Measurements from ENCODE around the gene AGPAT1.

AGPAT1 gene

GRCh38 chr6:32210191-32210601 lies 34.3 kb upstream of the AGPAT1 start:
- no peaks in the 10 kb centered on the region for H3K9me3 Mint-ChIP-seq
- no peak for DNase-seq
- no peaks in the 10 kb centered on the region for H3K4me1 Mint-ChIP-seq (ENCODE audit: low read depth)
- no peaks in the 10 kb centered on the region for H3K36me3 Mint-ChIP-seq (ENCODE audit: low read depth)
- H3K27me3 Mint-ChIP-seq = no peaks in the 10 kb centered on the region
- no peak overlapping the region for H3K4me3 Mint-ChIP-seq
- no peak overlapping the region for H3K27ac Mint-ChIP-seq

GRCh38 chr6:32208996-32209395 lies 33.1 kb upstream of the AGPAT1 start:
- Mint-ChIP-seq H3K4me1 (ENCODE audit: low read depth) (no peaks in the 10 kb centered on the region), H3K27ac (no peak overlapping the region), H3K9me3 (no peaks in the 10 kb centered on the region), H3K27me3 (no peaks in the 10 kb centered on the region), H3K4me3 (no peak overlapping the region), H3K36me3 (ENCODE audit: low read depth) (no peaks in the 10 kb centered on the region)
- DNase-seq = no peak

- Mint-ChIP-seq H3K4me1 (ENCODE audit: low read depth) (no peaks in the 10 kb centered on the region), H3K27ac (no peak overlapping the region), H3K4me3 (no peak overlapping the region), H3K27me3 (no peaks in the 10 kb centered on the region), H3K9me3 (no peaks in the 10 kb centered on the region), H3K36me3 (ENCODE audit: low read depth) (no peaks in the 10 kb centered on the region)
- no peak for DNase-seq
Observed at GRCh38 chr6:32204268-32204715, 28.4 kb upstream of the AGPAT1 start.

- Mint-ChIP-seq H3K27me3 (no peaks in the 10 kb centered on the region), H3K27ac (no peak overlapping the region), H3K4me1 (ENCODE audit: low read depth) (no peaks in the 10 kb centered on the region), H3K9me3 (no peaks in the 10 kb centered on the region), H3K36me3 (ENCODE audit: low read depth) (no peaks in the 10 kb centered on the region), H3K4me3 (no peak overlapping the region)
- DNase-seq = no peak
Observed at GRCh38 chr6:32203426-32204267, 27.8 kb upstream of the AGPAT1 start.

- Mint-ChIP-seq H3K27me3 (no peaks in the 10 kb centered on the region), H3K27ac (no peak overlapping the region), H3K36me3 (ENCODE audit: low read depth) (no peaks in the 10 kb centered on the region), H3K9me3 (no peaks in the 10 kb centered on the region), H3K4me1 (ENCODE audit: low read depth) (no peaks in the 10 kb centered on the region), H3K4me3 (no peak overlapping the region)
- DNase-seq = no peak
Observed at GRCh38 chr6:32202186-32202585, 26.3 kb upstream of the AGPAT1 start.

GRCh38 chr6:32200711-32201475 lies 25.0 kb upstream of the AGPAT1 start:
- Mint-ChIP-seq H3K36me3 (ENCODE audit: low read depth) (peaks cover 4% of the 10 kb centered on the region), H3K4me1 (ENCODE audit: low read depth) (peaks cover 7% of the 10 kb centered on the region), H3K27ac (no peak overlapping the region), H3K27me3 (no peaks in the 10 kb centered on the region), H3K9me3 (no peaks in the 10 kb centered on the region), H3K4me3 (no peak overlapping the region)
- no peak for DNase-seq

DNA sequence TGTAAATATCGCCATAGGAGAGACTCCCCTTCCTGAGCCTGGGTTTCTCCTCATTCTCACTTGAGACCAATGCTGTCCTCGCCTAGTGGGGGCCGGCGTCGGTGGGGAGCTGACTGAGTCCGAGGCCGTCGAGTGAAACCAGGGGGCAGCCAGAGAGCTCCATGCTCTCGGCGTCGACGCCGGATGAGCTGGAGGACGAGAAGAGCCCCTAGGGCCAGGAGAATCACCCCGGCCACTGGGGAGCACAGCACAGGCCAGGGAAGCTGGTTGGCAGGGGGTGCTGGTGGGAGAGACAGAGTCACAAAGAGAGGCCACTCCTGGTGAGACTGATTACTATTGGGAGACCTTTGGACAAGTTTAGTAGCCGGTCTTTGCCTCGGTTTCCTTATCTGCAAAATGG lies 23.0 kb upstream of the AGPAT1 start:
- peaks cover 23% of the 10 kb centered on the region for H3K4me1 Mint-ChIP-seq (ENCODE audit: low read depth)
- no peaks in the 10 kb centered on the region for H3K27me3 Mint-ChIP-seq
- no peak overlapping the region for H3K4me3 Mint-ChIP-seq
- peaks cover 5% of the 10 kb centered on the region for H3K36me3 Mint-ChIP-seq (ENCODE audit: low read depth)
- DNase-seq = no peak
- H3K27ac Mint-ChIP-seq = no peak overlapping the region
- H3K9me3 Mint-ChIP-seq = no peaks in the 10 kb centered on the region

DNA sequence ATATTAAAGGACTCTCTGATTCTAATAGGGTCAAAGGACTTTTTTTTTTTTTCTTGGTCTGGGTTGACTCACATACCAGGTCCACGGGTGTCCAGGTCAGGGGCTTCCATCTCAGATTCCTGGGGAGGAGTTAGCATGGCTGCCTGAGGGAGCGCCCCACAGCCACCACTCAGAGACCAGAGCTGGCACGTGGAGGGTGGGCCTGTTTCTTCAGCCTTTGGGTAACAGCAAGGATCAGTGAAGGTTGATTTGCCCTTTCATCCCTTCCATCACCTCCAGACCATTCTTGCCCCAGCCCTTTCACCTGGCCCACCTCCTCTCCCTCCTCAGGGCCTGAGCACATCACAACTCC lies 22.4 kb upstream of the AGPAT1 start:
- no peaks in the 10 kb centered on the region for H3K9me3 Mint-ChIP-seq
- peaks cover 5% of the 10 kb centered on the region for H3K36me3 Mint-ChIP-seq (ENCODE audit: low read depth)
- no peak overlapping the region for H3K4me3 Mint-ChIP-seq
- H3K27ac Mint-ChIP-seq = no peak overlapping the region
- H3K27me3 Mint-ChIP-seq = no peaks in the 10 kb centered on the region
- DNase-seq = no peak
- H3K4me1 Mint-ChIP-seq (ENCODE audit: low read depth) = peaks cover 28% of the 10 kb centered on the region

DNA sequence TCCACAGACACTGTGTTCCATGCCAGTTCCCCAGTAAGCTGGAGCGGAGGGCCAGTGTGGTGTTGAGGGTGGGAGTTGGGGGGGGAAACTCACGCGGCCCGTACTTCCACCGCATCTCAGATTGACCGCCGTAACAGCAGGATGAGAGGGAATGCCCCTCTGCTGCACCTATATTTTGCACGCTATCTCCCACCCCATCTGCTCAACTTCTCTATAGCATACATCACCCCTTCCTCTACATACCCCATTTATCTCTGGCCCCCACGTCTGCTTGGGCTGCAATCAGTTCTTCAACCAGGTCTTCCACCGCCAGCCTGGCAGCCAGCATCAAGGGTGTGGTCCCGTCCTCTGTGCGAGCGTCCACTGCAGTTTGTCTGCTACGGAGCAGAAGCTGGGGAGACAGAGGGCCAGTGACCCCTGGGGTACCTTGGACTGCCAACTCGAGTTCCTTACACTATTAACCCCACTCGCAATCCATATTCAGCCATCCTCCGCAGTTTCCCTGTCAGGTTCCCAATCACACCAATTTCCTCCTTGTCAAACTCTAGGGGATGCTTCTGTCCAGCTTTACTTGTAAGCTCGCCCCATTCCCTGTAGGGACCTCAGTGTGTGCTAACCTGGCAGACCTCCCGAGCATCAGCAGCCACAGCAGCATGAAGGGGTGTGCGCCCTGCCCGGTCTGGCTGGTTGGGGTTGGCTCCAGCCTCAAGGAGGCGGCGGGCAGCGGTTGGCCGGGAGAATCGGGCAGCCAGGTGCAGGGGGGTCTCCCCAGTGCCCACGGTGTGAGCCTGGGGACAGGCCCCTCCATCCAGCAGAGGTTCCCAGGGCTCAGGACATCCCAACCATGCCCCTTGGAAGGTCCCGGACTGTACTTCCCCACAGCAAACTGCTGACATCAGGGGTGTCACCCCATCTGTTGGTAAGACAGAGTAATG lies 21.1 kb upstream of the AGPAT1 start:
- no peaks in the 10 kb centered on the region for H3K9me3 Mint-ChIP-seq
- DNase-seq = peak; percentile 39
- no peaks in the 10 kb centered on the region for H3K27me3 Mint-ChIP-seq
- peaks cover 35% of the 10 kb centered on the region for H3K4me1 Mint-ChIP-seq (ENCODE audit: low read depth)
- H3K36me3 Mint-ChIP-seq (ENCODE audit: low read depth) = peaks cover 14% of the 10 kb centered on the region
- peak overlapping the region; percentile 96 for H3K4me3 Mint-ChIP-seq
- H3K27ac Mint-ChIP-seq = peak overlapping the region; percentile 99

GRCh38 chr6:32195902-32196681 lies 20.2 kb upstream of the AGPAT1 start:
- Mint-ChIP-seq H3K4me3 (peak overlapping the region; percentile 96), H3K4me1 (ENCODE audit: low read depth) (peaks cover 41% of the 10 kb centered on the region), H3K36me3 (ENCODE audit: low read depth) (peaks cover 23% of the 10 kb centered on the region), H3K27ac (peak overlapping the region; percentile 99), H3K9me3 (no peaks in the 10 kb centered on the region), H3K27me3 (no peaks in the 10 kb centered on the region)
- peak; percentile 81 for DNase-seq

GRCh38 chr6:32195652-32195901 lies 19.7 kb upstream of the AGPAT1 start:
- Mint-ChIP-seq H3K27me3 (no peaks in the 10 kb centered on the region), H3K4me1 (ENCODE audit: low read depth) (peaks cover 45% of the 10 kb centered on the region), H3K36me3 (ENCODE audit: low read depth) (peaks cover 25% of the 10 kb centered on the region), H3K4me3 (peak overlapping the region; percentile 96), H3K27ac (peak overlapping the region; percentile 99), H3K9me3 (no peaks in the 10 kb centered on the region)
- DNase-seq = peak; percentile 100

DNA sequence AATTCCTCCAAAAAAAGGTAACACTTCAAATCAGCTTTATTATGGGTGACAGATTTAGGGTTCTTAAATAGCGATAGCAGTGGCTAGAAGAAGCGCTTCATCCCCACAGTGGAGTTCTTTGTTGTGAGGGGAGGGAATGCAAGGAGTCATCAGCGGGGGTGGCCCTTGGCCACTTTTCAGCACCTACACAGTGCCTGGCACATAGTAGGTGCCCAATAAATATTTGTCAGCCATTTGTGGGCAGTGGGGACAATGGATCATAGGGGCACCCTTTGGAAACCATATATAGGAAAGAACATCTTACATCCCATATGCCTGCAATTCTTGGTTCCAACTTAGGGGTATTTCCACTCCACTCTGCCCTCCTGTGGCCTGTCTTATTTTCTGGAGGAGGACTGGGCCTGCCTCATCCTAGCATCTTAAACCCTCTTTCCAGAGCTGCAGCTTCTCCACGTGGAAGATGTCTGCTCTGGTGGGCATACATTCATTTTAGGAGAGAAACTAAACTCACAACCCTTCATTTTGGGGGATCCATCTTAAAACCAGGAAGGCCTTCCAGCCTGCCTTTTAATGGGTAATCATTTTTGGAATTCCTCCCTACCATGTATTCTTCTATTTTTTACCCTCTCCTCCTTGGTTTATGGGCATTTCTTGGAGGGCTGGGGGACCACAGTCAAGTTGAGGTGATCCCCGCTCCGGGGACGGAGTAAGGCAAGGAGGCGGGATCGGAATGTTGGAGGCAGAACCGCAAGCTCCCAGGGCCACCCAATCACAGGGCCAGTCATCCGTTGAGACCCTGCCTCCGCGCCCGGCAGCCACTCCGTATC lies 19.2 kb upstream of the AGPAT1 start:
- Mint-ChIP-seq H3K4me1 (ENCODE audit: low read depth) (peaks cover 47% of the 10 kb centered on the region), H3K36me3 (ENCODE audit: low read depth) (peaks cover 29% of the 10 kb centered on the region), H3K27me3 (no peaks in the 10 kb centered on the region), H3K4me3 (peak overlapping the region; percentile 96), H3K9me3 (no peaks in the 10 kb centered on the region), H3K27ac (peak overlapping the region; percentile 99)
- no peak for DNase-seq

DNA sequence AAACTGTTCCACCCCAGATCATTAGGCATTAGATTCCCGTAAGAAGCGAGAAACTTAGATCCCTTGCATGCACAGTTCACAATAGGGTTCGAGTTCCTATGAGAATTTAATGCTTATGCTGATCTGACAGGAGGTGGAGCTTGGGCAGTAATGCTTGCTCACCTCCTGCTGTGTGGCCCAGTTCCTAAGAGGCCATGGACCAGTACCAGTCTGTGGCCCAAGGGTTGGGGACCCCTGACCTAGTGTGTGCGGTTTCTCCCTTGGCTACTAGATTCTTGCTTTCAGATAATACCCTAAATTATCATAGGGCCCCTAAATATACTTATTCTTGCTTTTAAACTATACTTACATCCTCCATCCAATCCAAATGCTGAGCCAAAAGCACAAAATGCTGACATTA lies 18.5 kb upstream of the AGPAT1 start:
- H3K27ac Mint-ChIP-seq = peak overlapping the region; percentile 99
- H3K36me3 Mint-ChIP-seq (ENCODE audit: low read depth) = peaks cover 30% of the 10 kb centered on the region
- no peaks in the 10 kb centered on the region for H3K9me3 Mint-ChIP-seq
- H3K4me1 Mint-ChIP-seq (ENCODE audit: low read depth) = peaks cover 47% of the 10 kb centered on the region
- no peaks in the 10 kb centered on the region for H3K27me3 Mint-ChIP-seq
- H3K4me3 Mint-ChIP-seq = peak overlapping the region; percentile 96
- no peak for DNase-seq

All from activated T-cell treated with anti-CD3 and anti-CD28 coated beads, Interleukin-2, amount 50 U/mL, for 24 hours (primary cell).